ENCODE measurements around the gene MICB.

The MICB gene

DNA sequence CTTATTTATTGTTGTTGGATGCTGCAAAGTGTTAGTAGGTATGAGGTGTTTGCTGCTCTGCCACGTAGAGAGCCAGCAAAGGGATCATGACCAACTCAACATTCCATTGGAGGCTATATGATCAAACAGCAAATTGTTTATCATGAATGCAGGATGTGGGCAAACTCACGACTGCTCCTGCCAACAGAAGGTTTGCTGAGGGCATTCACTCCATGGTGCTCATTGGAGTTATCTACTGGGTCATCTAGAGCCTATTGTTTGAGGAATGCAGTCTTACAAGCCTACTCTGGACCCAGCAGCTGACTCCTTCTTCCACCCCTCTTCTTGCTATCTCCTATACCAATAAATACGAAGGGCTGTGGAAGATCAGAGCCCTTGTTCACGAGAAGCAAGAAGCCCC is 12.1 kb downstream of the MICB start:
- no peak for DNase-seq

DNA sequence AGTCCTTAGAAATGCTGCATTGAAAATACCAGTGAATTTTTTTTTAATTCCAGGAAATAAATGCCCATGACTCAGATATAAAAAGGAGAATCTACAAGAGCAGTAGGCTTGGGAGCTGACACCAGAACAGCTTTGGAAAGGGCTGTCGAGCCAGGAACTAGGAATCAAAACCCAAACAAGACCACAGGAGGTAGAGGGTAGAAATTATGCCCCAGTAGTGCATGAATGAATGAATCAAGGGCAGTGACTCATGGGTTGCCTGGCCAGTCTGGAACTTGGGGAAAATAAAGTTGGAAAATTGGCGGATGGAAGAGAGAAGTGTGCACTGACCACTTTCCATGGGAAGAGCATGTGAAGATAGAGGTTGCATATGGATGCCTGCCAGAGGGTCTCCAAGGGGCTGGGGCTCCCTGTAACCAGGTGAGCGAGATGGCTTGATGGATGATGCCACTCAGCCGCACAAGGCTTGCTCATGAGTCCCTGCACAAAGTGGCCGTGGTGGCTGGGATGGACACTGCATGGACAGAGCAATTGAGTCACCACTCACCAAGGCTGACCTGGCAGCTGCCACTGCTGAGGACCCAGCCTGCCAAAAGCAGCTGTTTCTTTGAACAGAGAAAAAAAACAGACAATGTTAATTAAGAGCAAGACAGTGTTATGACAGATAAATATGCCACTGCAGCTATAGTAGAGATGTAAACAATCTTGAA is 15.7 kb downstream of the MICB start:
- DNase-seq = no peak

DNA sequence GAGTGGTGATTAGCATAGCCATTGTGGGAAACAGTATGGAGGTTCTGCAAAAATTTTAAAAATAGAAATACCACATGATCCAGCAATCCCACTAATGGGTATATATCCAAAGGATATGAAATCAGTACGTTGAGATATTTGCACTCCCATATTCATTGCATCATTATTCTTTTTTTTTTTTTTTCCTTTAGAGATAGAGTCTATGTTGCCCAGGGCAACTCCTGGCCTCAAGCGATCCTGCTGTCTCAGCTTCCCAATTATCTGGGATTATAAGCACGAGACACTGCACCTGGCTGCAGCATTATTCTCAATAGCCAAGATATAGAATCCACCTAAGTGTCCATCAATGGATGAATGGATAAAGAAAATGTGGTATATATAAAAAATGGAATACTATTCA is 23.9 kb downstream of the MICB start:
- DNase-seq = no peak

DNA sequence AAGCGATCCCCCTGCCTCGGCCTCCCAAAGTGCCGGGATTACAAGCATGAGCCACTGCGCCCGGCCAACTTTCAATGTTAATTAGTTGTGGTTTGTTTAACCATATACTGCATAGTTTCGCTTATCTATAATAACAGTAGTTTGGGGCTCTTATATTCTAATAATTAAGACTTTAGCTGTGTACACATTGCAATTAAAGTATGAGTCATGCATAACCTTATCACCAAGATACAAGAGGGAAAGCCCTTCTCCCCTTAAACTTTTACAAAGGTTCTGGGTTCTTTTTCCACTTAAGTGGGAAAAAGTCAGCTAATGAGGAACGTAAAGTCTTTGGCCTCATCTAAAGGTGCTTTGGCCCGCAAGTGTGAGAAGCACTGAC is 27.6 kb downstream of the MICB start:
- DNase-seq = no peak

DNA sequence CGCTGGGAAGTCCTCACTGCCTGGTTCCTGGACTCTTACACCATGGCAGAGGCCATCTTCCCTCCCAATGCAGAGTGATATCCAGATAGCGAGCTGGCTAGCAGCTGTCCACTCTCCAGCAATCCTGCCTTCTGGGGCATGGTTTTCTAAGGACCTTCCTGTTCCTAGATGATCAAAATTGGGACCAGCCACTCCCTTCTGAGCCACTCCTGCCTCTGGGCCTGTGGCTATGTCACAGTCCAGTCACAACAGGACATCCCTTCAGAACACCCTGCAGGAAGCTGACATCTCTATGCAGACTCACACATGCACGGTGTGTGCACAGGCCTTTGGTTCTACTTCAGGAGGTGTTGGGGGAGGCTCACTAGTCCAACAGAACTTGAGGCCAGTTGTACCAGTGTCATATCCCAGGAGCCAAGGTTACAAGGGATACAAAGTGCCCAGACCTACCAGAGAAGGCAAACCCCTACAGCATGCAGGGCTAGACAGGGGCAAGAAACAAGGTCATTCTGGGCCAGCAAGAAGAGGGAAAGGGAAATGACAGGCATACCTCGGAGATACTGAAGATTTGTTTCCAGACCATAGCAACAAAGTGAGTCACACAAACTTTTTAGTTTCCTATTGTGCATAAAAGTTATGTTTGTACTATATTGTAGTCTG is 28.1 kb downstream of the MICB start:
- DNase-seq = no peak

DNA sequence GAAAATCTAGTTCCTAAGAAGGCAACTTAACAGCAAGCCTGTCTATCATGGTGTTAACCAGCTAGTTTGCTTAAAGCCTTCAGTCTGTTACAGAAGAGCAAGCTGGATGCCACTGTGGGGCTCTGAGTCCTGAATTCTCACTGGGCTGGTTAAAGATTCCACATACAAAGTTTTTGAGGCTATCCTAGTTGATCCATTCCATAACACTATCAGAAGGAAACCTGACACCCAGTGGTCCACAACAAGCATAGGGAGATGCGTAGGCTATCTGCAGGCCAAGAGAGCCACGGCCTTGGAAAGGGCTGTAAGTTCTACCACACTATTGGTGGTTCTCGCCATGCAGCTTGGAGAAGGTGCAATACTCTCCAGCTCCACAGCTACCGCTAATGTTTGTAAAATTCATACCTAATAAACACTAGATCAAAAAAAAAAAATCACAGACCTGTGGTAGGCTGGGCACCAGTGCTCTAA is 30.4 kb downstream of the MICB start:
- DNase-seq = no peak

DNA sequence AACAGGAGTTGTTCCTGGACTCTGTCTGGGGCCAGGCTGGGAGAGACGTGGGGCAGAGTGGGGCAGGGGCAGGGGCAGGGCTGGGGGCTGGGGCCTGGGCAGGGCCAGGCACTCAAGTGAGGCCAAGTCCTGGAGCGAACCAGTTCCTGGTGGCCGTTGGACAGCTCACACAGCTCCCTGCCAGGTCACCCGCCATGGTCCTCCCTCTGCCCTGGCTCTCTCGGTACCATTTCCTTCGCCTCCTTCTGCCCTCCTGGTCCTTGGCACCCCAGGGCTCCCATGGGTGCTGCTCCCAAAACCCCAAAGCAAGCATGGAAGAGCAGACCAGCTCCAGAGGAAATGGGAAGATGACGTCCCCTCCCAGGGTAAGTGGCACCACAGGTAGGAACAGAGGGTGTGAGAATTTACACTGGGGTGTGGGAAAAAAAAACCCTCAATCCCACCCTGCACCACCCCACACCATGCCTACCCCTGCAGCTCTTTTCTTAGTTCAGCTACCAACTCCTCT is 30.9 kb downstream of the MICB start, which contains the start of gene MCCD1:
TSS of gene MCCD1 (plus strand) at position 142 of the 508 bp plus-strand sequence. CDS start at position 195, 53 bp downstream.
- DNase-seq = no peak

DNA sequence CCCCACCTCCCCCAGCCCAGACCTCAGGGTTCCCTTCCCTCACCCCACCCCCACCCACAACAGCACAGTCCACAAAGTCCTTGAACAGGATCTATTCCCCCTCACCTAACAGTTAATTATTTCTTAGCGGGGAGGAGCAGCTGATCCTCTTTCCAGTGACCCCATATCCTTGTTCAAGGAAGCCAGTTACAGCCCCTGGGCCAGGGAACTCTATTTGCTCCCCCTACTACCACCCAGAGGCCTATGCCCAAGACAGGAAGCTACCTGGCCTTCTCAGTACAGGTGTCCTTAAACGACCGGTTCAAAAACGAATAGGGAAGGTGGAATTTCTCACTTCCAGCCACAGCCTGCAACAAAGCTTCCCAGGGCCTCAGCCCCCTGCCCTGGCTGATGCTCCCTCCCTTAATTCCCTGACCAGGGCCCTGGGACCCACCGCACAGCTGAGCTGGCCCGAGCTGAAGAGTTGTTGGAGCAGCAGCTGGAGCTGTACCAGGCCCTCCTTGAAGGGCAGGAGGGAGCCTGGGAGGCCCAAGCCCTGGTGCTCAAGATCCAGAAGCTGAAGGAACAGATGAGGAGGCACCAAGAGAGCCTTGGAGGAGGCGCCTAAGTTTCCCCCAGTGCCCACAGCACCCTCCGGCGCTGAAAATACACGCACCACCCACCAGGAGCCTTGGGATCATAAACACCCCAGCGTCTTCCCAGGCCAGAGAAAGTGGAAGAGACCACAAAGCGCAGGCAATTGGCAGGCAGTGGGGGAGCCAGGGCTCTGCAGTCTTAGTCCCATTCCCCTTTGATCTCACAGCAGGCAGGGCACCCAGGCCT is 31.6 kb downstream of the MICB start:
- DNase-seq = no peak

DNA sequence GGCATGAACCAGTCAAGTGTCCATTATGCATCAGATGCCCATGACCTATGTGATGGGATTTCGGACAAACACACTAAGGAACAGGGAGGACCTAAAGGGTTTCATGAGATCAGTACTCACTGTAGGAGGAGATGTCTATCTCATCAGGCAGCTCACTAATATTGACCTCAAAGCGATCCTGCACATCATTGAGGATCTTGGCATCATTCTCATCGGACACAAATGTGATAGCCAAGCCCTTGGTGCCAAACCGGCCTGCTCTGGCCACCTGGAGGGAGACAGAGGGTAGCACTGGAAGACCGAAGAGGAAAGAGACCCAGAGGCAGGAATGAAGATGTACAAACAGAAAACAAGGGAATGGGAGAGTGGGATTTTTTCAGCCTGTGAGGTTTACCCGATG is 32.7 kb downstream of the MICB start:
- DNase-seq = no peak

DNA sequence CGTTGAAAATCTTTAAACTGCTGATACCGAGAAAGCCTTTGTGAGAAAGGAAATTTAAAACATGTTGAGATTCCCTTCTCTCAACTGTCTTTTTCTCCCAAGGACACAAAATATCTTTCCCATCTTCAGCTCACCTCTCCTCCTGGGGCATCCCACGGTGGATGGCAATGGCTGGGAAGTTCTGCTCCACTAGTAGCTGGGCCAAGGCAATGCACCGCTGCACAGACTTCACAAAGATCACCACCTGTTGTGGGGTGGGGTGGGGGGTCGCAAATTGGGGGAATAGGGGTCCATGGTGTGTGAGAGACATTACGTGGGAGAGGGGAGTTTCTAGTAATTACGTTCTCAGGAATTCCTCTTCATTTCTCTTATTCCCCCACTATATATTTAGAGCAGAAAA is 33.2 kb downstream of the MICB start:
- DNase-seq = no peak

DNA sequence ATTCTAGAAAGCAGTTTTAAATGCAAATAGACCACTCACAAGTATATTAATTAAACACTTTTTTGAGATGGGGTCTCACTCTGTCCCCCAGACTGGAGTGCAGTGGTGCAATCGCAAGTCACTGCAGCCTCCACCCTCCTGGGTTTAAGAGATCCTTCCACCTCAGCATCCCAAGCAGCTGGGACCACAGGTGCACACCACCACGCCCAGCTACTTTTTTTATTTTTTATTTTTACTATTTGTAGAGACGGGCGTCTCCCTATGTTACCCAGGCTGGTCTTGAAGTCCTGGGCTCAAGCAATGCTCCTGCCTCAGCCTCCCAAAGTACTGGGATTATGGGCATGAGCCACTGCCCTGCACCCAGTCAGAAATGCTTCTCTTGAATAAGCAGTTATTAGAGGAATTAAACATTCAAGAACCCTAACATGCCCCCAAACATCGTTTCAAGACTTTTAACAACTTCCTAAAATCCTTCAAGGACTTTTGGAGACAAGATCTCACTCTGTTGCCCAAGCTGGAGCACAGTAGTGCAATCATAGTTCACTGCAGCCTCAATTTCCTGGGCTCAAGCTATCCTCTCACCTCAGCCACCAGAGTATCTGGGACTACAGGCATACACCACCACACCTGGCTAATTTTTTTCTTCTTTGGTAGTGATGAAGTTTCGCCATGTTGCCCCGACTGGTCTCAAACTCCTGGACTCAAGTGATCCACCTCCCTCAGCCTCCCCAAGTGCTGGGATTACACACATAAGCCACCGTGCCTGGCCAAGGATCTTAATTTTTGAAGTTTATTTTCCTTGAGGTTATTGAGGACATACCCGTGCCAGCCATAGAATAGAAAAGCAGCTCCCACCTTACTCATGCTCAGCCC is 34.1 kb downstream of the MICB start:
- no peak for DNase-seq

DNA sequence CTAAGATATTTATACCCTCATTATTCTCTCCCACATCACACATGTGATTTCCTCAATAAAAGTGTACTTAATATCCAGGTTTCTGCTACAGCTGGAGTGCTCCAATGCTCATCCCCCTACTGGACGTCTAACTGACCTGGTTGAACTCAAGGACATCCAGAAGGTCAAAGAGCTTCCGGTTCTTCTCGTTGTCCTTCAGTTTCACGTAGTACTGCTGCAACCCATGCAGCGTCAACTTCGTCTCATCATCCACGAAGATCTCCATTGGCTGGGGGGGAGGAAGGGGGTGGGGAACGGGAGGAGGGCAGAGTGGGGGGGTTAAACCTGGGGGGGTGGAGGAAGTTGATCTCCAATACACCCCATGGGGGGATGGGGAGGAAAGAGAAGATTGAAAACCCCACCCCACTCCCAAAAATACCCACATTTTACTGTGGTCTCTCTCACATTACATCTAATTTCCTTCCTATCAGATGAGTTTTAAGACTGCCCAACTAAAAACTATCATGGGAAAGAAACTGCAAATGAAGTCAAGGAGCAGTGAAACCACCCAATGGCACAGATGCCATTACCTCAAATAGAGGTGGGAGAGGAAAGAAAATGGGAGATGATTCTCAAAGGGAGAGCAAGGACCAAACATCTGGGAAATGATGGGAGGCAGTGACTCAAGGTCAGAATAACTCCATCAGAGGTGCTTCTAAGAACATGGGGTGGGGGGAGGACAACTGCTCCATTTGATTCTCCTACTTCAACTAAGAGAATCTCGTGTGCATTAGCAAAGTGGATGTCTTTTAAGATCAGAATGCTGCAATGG is 34.9 kb downstream of the MICB start:
- no peak for DNase-seq

DNA sequence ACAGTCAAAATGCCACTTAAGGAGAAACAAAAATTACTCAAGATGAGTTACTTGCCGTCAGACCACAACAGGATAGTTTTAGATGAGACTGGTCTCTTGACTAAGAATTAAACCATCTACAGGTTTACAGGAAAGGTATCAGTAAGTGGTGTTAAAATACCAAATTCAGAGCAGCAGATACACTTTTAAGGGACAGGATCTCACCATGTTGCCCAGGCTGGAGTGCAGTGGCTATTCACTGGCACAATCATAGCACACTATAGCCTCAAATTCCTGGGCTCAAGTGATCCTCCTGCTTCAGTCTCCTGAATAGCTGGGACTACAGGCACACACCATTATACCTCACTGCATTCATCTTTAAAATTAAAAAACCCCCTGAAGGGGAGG is 35.5 kb downstream of the MICB start:
- no peak for DNase-seq

DNA sequence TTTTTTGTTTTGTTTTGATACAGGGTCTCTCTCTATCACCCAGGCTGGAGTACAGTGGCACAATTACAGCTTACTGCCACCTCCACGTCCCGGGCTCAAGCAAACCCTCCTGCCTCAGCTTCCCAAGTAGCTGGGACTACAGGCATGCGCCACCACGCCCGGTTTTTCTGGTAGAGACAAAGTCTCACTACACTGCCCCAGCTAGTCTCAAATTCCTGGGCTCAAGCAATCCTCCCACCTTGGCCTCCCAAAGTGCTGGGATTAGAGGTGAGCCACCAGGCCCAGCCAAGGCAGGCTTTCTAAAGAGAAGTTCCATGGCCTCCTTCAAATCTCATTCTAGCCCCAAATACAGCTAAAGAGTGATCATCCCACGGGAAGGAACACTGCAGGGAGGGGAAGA is 36.1 kb downstream of the MICB start:
- DNase-seq = no peak

DNA sequence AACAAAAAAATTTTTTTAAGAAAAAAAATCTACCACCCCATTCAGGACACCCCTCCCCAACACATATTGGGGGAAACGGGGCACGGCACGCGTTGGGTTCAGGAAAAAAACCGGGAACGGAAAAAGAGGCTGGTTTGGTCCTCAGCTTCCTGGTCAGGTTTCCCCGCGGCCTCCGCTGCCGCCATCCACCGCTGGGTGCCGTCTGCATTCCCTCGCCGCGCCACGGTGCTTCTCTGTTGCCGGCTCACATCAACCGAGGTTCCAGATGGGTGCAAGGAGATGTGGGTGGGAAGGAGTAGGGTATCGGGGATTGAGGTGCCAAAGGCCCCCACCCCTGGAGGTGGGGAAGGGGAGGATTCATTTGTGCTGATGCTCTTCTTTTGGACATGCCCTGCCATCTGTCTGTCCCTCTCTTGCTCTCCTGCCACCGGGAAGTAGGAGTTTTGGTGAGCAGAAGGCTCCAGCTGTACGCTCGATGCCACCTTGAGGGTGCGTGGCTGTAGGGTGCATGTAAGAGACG is 36.6 kb downstream of the MICB start:
- no peak for DNase-seq

DNA sequence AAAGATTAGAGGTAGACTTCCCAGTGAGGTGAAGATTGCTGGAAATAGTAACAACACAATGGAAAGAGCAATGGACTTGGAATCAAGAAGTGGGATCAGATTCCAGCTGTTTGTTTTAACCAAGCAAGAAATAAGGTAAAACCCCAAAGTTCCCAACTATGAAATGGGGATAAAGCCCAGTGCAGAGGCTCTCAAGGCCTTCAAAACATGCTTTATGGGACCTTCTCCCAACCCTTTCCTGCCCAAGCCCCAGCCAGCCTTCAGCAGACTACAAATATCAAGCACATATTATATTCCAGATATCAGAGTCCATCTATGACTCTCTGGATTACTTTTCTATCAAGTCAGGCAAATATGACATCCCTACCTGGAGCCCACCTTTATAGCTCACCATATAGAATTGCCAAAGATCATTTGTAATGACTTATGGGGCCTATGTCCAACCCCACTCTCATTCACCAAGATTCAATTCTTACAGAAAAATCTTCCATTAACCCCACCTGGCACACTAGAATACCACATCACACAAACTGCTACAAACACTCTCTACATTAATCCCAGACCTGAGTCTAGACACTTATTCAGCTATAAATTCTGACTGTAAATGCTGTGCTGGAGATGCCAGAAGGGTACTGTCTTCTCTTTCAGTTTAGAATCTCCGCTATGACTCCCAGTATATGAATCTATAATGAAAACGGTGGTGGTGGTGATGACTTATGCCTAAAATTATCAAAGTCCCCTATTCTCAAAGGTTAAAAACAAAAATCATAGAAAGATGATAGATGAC is 37.8 kb downstream of the MICB start:
- DNase-seq = no peak

DNA sequence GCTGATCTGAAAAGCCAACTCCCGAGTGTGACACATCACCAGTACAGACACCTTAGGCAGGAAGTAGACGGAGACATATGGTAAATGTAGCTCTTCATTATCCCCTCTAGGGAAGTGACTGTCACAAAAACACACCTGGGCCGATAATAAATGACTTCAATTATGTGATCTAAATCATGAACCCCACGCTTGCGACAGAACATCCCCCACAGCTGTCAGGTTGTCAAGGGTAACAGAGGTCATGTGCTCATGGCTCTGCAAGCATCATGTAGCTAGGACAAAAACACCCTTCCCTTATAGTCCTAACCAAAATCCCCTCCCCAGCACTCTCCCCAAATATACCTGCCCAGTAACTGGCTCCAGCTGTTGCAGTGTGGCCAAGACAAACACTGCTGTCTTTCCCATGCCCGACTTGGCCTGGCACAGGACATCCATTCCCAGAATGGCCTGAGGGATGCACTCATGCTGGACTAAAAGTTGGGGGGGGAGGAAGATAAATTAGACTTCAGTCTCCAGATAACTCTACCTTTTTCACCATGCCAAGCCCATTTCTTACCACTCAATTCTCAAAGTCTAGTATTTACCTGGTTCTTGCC is 41.0 kb downstream of the MICB start:
- DNase-seq = no peak

DNA sequence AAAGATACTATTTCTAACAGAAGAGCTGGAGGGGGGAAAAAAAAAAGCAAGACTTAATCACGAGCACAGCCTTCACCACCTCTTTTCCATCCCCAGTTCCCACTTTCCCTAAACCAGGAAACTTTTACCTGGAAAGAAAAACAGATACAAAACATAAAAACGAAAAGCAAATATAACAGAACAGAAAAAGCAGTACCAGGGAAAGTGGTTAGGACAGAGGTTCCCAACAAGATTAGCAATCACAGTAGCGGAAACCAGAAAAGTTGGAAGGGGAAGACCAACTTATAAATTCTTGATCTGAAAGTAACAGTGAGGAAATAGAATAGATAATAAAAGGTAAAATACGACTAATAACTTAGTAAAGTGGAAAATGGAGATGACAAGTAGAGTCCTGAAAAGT is 42.7 kb downstream of the MICB start:
- no peak for DNase-seq

DNA sequence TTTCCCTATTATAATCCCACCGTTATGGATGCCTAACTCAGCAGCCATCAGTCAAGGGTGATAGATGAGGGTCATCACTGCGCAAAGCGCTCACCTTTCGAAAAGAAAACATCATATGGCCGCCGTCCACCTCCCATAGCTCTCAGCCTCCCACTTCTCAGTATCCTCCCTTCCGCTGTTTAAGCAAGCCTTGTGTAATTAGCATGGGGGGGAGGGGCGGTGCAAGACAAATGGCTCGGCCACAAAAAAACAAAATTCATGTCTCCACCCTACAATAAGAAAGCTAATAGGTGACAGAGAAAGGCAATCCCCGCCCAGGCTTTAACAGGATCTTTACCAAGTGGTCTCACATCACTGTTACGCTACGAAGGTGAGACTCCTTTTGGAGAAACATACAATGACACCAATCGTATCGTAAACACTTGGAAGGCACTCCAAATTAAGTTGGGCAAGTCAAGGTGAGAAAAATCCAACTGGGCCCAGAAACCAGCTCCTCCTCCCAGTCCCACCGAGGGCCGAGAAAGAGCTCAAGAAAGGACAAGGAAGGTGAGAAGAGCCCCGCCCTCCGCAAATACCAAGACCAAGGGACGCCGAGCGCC is 43.2 kb downstream of the MICB start:
- DNase-seq = peak in 2 of 14 donors; percentile 27 to 62
